MM.1S (cell line): Measurements from ENCODE around the gene RELA.
"Not testable (repeated sequence)": the region's sequence is repeated elsewhere in the genome, so short reads cannot be mapped to it uniquely, and the experiment has no call there.

Experiments used
- DNase-seq: peaks from one replicate; pipeline ENCODE4 v3.0.0-alpha.2; 2015
- H2AFZ ChIP-seq: fragments of 300-600 bp; sonication (generic); 2 replicates; pipeline ENCODE4 v1.6.0; 2016; ENCODE audit warnings: antibody characterized with exemption, low read length
- H3F3A ChIP-seq: fragments of 300-600 bp; sonication (generic); 2 replicates; pipeline ENCODE4 v1.6.1; 2016; ENCODE audit warnings: mild to moderate bottlenecking, antibody characterized with exemption, low read length, moderate library complexity, mixed read lengths; ENCODE audit not compliant: insufficient read depth
- H3K27ac ChIP-seq: fragments of 300-600 bp; sonication (generic); 2 replicates; pipeline ENCODE4 v1.5.1; 2016; ENCODE audit warnings: mild to moderate bottlenecking, low read length
- H3K27me3 ChIP-seq: fragments of 300-600 bp; sonication (generic); replicated peaks from 2 replicates; pipeline ENCODE4 v1.6.0; 2016; ENCODE audit warnings: low read length; ENCODE audit not compliant: insufficient read depth
- H3K36me3 ChIP-seq: fragments of 300-600 bp; sonication (generic); replicated peaks from 2 replicates; pipeline ENCODE4 v1.6.1; 2016; ENCODE audit warnings: mild to moderate bottlenecking, low read length, mixed read lengths; ENCODE audit not compliant: insufficient read depth
- H3K4me1 ChIP-seq: fragments of 300-600 bp; sonication (generic); 2 replicates; pipeline ENCODE4 v1.6.1; 2016; ENCODE audit warnings: low read length, mixed read lengths
- H3K4me2 ChIP-seq: fragments of 300-600 bp; sonication (generic); 2 replicates; pipeline ENCODE4 v1.6.0; 2016; ENCODE audit warnings: low read depth, low read length
- H3K4me3 ChIP-seq: fragments of 300-600 bp; sonication (generic); 2 replicates; pipeline ENCODE4 v1.5.1; 2016; ENCODE audit warnings: low read length, mixed read lengths
- H3K79me2 ChIP-seq: fragments of 300-600 bp; sonication (generic); 2 replicates; pipeline ENCODE4 v1.6.1; 2016; ENCODE audit warnings: mixed run types, low read length, mixed read lengths
- H3K9ac ChIP-seq: fragments of 300-600 bp; sonication (generic); 2 replicates; pipeline ENCODE4 v1.6.1; 2016; ENCODE audit warnings: low read length, mixed read lengths
- H3K9me2 ChIP-seq: fragments of 300-600 bp; sonication (generic); replicated peaks from 2 replicates; pipeline ENCODE4 v1.6.1; 2016; ENCODE audit warnings: mild to moderate bottlenecking, low read length, mixed read lengths; ENCODE audit not compliant: insufficient read depth
- H3K9me3 ChIP-seq: fragments of 300-600 bp; sonication (generic); replicated peaks from 2 replicates; pipeline ENCODE4 v1.6.1; 2016; ENCODE audit warnings: mild to moderate bottlenecking, low read length, mixed read lengths; ENCODE audit not compliant: insufficient read depth
- H4K20me1 ChIP-seq: fragments of 300-600 bp; sonication (generic); 2 replicates; pipeline ENCODE4 v1.6.1; 2016; ENCODE audit warnings: mild to moderate bottlenecking, low read length, moderate library complexity, mixed read lengths; ENCODE audit not compliant: insufficient read depth
- EZH2 ChIP-seq: fragments of 300-600 bp; sonication (generic); optimal IDR thresholded peaks from 2 replicates; pipeline ENCODE3; 2017; ENCODE audit warnings: low read depth, mild to moderate bottlenecking, antibody characterized with exemption, low read length, mixed read lengths
- EZH2phosphoT487 ChIP-seq: fragments of 300-600 bp; sonication (generic); IDR thresholded peaks from 2 replicates; pipeline ENCODE4 v1.6.1; 2018; ENCODE audit warnings: antibody characterized with exemption, low read length
- TF ChIP-seq, protein P1 (sequence below): fragments of 300-600 bp; sonication (generic); IDR thresholded peaks from 2 replicates; pipeline ENCODE4 v1.5.1; 2016; ENCODE audit warnings: antibody characterized with exemption, low read length, mixed read lengths

Gene RELA

DNA sequence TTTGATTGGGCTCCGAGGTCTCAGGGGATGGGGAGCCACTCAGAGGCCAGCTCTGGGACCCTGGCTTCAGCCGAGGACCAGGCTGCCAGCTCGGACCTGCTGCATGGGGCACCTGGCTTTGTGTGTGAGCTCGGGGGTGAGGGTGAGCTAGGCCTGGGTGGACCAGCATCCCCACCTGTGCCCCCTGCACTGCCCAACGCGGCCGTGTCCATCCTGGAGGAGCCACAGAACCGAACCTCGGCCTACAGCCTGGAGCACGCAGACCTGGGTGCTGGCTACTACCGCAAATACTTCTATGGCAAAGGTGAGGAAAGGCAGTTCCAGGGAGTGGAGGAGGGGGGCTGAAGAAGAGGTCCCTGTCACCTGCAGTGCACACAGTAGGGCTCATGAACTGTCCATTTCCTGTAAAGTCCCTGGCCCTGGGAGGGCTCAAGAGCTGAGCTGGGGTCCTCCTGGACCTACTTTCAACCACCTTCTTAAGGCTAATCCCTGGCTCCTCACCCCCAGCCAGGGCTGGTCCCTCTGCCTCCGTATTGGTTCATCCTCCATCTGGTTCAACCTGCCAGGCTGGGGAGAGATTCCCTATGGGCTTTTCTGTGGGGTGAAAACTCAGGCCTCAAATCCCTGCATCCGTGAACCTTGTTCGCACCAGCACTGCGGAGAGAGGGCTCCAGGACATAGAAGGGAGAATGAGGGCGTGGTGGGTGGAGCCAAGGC is 21.3 kb downstream of the RELA start:
- TF ChIP-seq EZH2phosphoT487 (no peak), EZH2 (no peak)
- TF ChIP-seq, protein P1, sequence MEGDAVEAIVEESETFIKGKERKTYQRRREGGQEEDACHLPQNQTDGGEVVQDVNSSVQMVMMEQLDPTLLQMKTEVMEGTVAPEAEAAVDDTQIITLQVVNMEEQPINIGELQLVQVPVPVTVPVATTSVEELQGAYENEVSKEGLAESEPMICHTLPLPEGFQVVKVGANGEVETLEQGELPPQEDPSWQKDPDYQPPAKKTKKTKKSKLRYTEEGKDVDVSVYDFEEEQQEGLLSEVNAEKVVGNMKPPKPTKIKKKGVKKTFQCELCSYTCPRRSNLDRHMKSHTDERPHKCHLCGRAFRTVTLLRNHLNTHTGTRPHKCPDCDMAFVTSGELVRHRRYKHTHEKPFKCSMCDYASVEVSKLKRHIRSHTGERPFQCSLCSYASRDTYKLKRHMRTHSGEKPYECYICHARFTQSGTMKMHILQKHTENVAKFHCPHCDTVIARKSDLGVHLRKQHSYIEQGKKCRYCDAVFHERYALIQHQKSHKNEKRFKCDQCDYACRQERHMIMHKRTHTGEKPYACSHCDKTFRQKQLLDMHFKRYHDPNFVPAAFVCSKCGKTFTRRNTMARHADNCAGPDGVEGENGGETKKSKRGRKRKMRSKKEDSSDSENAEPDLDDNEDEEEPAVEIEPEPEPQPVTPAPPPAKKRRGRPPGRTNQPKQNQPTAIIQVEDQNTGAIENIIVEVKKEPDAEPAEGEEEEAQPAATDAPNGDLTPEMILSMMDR, result no peak
- H3K27ac ChIP-seq, result no peak overlapping the region
- H3K27me3 ChIP-seq, result no peaks in the 10 kb centered on the region
- H4K20me1 ChIP-seq, result no peaks in the 10 kb centered on the region
- no peaks in the 10 kb centered on the region for H3K9me2 ChIP-seq
- H3K4me1 ChIP-seq, result peaks cover 9% of the 10 kb centered on the region
- H3K79me2 ChIP-seq, result peaks cover 9% of the 10 kb centered on the region; the same call in 1 of the 2 replicates
- peaks cover 14% of the 10 kb centered on the region for H3F3A ChIP-seq
- no peaks in the 10 kb centered on the region for H3K9me3 ChIP-seq
- no peaks in the 10 kb centered on the region for H3K36me3 ChIP-seq
- no peak overlapping the region for H2AFZ ChIP-seq
- H3K4me3 ChIP-seq, result no peak overlapping the region
- no peak overlapping the region for H3K4me2 ChIP-seq
- no peak overlapping the region for H3K9ac ChIP-seq
- no peak for DNase-seq

DNA sequence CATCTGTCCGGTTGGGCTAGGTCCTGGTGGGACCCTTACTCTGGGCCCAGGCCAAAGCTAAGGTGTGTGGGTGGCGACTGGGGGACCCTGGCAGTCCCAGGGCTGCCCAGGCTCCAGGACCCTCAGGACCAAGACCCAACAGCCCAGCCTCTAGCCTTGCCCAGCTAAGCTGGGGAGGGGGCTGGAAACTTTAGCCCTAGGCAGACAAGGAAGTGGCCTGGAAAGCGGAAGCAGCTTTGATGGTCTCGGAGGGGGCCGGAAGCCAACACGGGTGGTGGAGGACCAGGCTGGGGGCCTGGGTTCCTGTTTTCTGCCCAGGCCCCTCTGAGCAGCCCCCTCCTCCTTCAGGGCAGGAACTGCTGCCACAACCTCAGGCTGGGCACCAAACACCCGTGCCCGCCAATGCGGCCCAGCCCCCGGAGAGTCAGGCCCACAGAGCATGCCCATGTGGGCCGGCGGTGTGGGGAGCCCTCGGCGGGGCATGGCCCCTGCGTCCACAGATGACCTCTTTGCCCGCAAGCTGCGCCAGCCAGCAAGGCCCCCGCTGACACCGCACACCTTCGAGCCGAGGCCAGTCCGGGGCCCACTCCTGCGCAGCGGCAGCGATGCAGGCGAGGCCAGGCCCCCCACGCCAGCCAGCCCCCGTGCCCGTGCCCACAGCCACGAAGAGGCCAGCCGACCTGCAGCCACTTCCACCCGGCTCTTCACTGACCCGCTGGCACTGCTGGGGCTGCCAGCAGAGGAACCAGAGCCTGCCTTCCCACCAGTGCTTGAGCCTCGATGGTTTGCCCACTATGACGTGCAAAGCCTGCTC is 22.0 kb downstream of the RELA start:
- no peak for TF ChIP-seq EZH2phosphoT487
- TF ChIP-seq EZH2, result no peak
- TF ChIP-seq, protein P1, result no peak
- peaks cover 14% of the 10 kb centered on the region for H3F3A ChIP-seq
- H3K27ac ChIP-seq, result no peak overlapping the region
- no peaks in the 10 kb centered on the region for H3K27me3 ChIP-seq
- H2AFZ ChIP-seq, result no peak overlapping the region
- H3K4me2 ChIP-seq, result no peak overlapping the region
- no peak overlapping the region for H3K4me3 ChIP-seq
- no peaks in the 10 kb centered on the region for H3K36me3 ChIP-seq
- no peaks in the 10 kb centered on the region for H4K20me1 ChIP-seq
- H3K4me1 ChIP-seq, result peaks cover 9% of the 10 kb centered on the region
- H3K79me2 ChIP-seq, result peaks cover 9% of the 10 kb centered on the region; the same call in 1 of the 2 replicates
- H3K9ac ChIP-seq, result no peak overlapping the region
- no peaks in the 10 kb centered on the region for H3K9me2 ChIP-seq
- no peak for DNase-seq
- no peaks in the 10 kb centered on the region for H3K9me3 ChIP-seq

DNA sequence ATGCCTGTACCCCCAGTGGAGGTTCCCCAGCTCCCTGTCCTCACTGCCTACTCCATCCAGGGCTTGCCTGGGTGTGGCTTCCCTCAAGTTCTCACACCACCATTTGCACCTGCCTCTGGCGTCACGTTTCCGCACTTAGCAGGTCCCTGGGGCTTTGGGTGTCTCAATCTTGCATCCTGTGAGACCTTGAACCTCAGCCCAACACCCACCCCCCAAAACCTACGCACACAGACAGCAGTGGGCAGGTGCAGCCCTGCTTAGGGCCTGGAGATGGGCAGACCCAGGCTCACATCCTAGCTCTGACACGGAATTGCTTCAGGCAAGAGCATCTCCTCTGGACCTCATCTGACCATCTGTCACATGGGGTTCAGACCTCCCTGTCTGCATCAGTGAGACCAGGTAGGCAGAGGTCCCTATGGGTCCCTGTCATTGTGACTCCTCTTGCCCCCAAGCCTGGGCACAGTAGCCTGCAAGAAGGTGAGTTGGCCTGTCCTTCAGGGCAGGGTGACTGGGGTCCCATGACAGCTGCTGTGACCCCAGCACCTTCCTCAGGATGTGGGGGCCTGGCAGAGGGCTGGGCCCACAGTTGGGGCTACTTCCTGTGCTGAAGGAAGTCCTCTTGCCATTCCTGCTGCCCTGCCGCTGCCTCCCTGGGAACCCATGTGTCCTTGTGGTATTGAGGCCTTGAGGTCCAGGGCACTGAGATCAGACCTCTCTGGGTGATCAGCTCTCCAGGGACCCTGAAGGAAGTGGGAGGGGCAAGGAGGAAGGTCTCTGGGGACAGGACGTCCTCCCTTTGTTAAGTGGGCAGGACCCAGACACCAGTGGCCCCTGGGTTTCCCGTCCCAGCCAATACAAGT is 22.9 kb downstream of the RELA start:
- Histone ChIP-seq H4K20me1 (no peaks in the 10 kb centered on the region), H3K4me2 (no peak overlapping the region), H3K9me2 (no peaks in the 10 kb centered on the region), H3F3A (peaks cover 14% of the 10 kb centered on the region), H3K79me2 (peaks cover 9% of the 10 kb centered on the region; the same call in 1 of the 2 replicates), H3K27me3 (no peaks in the 10 kb centered on the region), H3K36me3 (no peaks in the 10 kb centered on the region), H3K4me1 (peaks cover 9% of the 10 kb centered on the region), H3K9me3 (no peaks in the 10 kb centered on the region), H3K9ac (no peak overlapping the region), H2AFZ (no peak overlapping the region), H3K27ac (no peak overlapping the region), H3K4me3 (no peak overlapping the region)
- TF ChIP-seq, protein P1, result no peak
- TF ChIP-seq EZH2 (no peak), EZH2phosphoT487 (no peak)
- DNase-seq, result no peak

DNA sequence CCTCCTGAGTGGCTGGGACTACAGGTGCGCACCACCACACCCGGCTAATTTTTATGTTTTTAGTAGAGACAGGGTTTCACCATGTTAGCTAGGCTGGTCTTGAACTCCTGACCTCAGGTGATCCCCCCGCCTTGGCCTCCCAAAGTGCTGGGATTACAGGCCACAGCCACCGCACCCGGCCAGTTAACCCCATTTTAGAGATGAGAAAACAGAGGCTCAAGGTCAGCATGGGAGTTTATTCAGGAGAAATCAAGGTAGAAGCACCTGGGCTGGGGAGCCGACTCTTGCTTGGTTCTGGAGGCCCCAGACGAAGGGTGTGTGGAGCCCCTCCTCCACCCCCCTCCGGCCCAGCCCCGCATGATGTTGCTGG is 23.5 kb downstream of the RELA start:
- H3K27ac ChIP-seq, H3K4me3 ChIP-seq: not testable (repeated sequence)

More for the DNA sequence above, 23.5 kb downstream of the RELA start:
- H3K4me1 ChIP-seq, H3K9me2 ChIP-seq, H3K9me3 ChIP-seq, H3K9ac ChIP-seq, H4K20me1 ChIP-seq, H3K27me3 ChIP-seq, H2AFZ ChIP-seq, H3K79me2 ChIP-seq, DNase-seq, H3K4me2 ChIP-seq, H3K36me3 ChIP-seq: not testable (repeated sequence)
- H3F3A ChIP-seq, result peaks cover 14% of the 10 kb centered on the region
